Retina (tissue), 1 donor: Measurements from ENCODE around the gene SIRT5.

ENCODE experiments used
- DNase-seq: peaks from one replicate; pipeline ENCODE4 v3.0.0-alpha.2; 2016

The SIRT5 gene

DNA sequence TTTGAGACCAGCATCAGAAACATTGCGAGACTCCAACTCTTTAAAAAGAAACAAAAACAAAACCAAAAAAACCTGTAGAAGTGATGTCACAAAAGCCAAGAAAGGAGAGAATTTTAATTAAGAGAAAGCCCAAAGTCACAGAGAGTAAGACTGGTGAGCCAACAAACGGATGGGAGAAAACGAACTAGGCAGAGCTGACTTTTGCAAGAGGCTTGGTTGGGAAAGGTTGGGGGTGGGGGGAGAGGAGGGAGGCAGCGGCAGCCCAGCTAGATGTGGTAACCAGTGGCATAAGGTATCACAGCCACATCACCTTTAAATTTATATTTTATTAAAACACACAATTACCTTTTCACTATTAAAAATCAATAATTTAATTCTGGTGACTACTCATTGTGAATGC, 64.2 kb downstream of the SIRT5 start:
- DNase-seq = no peak

DNA sequence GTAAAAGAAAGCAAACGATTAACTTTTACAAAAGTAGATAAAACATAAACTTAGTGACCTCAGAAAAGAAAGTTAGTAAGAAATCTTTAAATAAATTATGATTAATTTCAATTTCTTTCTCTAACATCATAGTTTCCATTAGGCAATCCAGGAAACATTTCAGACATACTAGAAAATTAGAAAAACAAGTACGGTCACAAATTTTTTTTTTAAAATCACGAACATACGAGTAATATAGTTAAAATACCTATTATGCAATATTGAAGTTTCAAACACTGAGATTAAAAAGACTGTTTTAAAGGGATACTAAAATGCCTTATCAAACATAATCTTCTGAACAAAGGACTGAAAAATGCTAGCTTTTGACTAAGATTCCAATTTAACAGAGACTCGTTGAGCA, 66.9 kb downstream of the SIRT5 start:
- DNase-seq = no peak

- no peak for DNase-seq
Observed at GRCh38 chr6:13643125-13643524, 68.7 kb downstream of the SIRT5 start.

GRCh38 chr6:13648850-13649249, 74.4 kb downstream of the SIRT5 start:
- DNase-seq = no peak

DNA sequence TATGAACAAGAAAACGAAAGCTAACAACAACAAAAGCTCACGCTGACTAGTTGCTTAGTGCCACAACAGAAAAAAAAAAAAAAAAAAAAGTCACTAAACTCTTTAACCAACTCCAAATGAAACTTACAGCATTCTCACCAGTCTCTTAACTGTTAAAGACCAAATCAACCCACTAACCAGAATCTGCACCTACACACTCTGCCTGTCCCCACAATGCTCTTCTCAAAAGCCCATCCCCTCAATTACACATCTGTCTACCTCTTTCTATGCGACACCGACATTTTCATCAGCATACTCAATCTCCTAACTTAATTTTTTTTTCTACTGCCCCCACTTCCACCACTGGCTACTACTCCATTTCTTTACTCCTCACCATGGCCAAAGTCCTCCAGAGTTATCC, 75.0 kb downstream of the SIRT5 start:
- DNase-seq = no peak

DNA sequence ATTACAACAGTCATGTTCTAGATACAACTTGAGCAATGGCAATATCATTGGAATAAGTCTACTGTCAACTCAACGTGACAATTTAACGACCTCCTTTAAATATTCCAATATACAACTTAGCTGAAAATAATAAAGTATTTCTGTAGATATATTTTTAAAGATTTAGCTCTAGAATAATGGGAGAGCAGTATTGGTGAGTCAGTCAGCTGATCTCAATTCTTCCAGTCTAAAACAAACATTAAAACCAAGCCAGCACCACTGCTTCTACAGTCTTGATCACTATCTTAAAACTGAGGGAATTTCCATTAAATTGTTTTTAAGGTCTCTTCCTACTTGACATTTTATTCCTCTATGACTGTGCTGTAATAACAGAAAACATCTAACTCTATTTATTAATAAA, 78.9 kb downstream of the SIRT5 start:
- no peak for DNase-seq

DNA sequence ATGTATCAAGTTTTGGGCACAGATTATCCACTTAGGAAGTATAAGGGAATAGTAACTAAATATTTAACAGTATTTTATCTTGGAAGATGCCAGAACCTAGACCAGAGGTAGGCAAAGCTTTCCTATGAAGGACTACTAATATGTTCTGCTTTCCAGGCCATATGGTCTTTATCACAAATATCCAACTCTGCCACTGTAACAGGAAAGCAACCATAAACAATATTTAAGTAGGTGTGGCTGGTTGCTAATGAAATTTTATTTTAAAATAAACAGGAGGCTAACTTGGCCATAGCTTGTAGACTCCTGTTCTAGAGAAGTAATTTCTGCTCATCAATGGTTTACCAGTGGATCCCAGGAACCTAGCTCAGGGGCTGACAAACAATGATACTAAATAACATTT, 80.1 kb downstream of the SIRT5 start:
- no peak for DNase-seq

DNA sequence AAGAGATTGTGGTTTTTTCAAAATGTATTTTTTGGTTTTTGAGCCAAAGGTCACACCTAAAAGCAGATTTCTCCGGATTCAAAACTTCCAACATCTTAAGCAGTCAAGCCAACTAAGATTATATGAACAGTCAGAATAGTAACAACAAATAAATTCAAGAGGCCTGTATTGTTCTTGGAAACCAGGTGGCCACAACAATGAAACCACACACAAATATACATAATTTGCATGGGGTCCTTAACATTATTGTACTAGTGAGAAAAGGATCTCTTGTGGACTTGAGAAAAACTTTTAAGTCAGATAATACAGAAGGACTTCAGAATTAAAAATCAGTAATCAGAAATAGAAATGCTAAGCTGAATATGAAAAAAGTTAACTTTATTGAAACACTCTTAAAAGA, 81.3 kb downstream of the SIRT5 start:
- DNase-seq = no peak

- no peak for DNase-seq
Observed at GRCh38 chr6:13660273-13660672, 85.9 kb downstream of the SIRT5 start.

DNA sequence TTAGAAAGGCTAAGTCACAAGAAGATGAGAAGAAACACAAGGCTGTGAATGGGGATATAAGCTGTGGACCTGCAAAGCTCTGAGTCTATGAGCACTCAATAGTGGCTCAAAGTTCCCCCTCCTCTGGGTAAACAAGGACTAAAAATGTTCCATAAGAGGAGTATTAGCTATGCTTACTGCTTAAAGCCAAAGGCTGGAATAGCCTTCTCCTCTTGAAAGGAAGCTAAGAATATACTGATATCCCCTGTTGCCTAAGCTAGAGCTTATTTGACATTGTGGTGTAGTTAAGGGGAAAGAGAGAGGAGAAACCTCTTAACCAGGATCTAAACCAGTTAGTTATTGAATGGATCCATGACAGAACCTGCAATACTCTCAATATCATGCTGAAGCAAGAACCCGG, 86.5 kb downstream of the SIRT5 start:
- DNase-seq = no peak

DNA sequence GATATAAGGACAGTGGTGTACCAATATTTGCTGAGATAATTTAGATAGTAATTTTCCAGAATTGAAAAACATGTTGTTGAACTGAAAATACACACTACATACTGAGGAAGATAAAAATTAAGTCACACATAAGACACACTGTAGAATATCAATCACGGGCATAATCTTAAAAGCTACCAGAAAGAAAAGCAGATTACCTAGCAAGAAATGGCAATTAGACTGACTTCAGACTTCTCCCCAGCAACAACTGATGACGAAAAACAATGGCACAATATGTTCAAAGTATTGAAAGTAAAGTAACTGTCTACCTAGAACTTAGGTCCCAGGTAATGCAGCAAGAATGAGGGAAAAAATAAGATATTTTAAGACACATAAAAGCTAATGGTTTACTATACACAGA, 87.2 kb downstream of the SIRT5 start:
- DNase-seq = no peak

- DNase-seq = no peak
Observed at GRCh38 chr6:13662651-13663334, 88.4 kb downstream of the SIRT5 start.

GRCh38 chr6:13663986-13664385, 89.6 kb downstream of the SIRT5 start:
- no peak for DNase-seq
